Upper lobe of right lung (tissue), 1 donor: ENCODE data around the gene LGR5. TPM values are rescaled to one million over a fixed set of nuclear protein-coding genes. Genes with fewer than 3 reads are reported as not detected.

ENCODE experiments used
- ATAC-seq: fragments of 200-7000 bp; cut with Tn5 transposase; one replicate; pipeline ENCODE4 v1.9.1; 2020; ENCODE audit warnings: mild to moderate bottlenecking, moderate library complexity
- DNase-seq: peaks from one replicate; pipeline ENCODE4 v3.0.0-alpha.2; 2020
- H3K27ac ChIP-seq: fragments of 200-600 bp; one replicate; pipeline ENCODE4 v1.8.0; 2022
- H3K27me3 ChIP-seq: fragments of 200-600 bp; one replicate; pipeline ENCODE4 v1.8.0; 2022; ENCODE audit warnings: mild to moderate bottlenecking
- H3K36me3 ChIP-seq: fragments of 200-600 bp; one replicate; pipeline ENCODE4 v1.8.0; 2022
- H3K4me1 ChIP-seq: fragments of 200-600 bp; one replicate; pipeline ENCODE4 v1.8.0; 2022
- H3K4me3 ChIP-seq: fragments of 200-600 bp; one replicate; pipeline ENCODE4 v1.8.0; 2022; ENCODE audit warnings: mild to moderate bottlenecking
- H3K9me3 ChIP-seq: fragments of 200-600 bp; one replicate; pipeline ENCODE4 v1.8.0; 2022
- CTCF ChIP-seq: fragments of 200-600 bp; IDR thresholded peaks from one replicate; pipeline ENCODE4 v1.8.0; 2022; ENCODE audit warnings: antibody characterized with exemption
- intact Hi-C: fragments of 100-400 bp; cut with DNase I; formaldehyde crosslinking; loops from one replicate; pipeline ENCODE4 v1.11.0; 2022
- total RNA-seq: library from RNA; stranded (reverse); fragmentation: NEBNext Ultra II Directional; extraction: Animal tissue kit (Norgen Biotek cat#: 25700); gene quantifications from one replicate; pipeline ENCODE4 v1.2.1, GENCODE V29; 2021
- donor health status: DM: no; HTN: yes; CAD: no; lungs with severe emphysema.

The LGR5 gene
- total RNA-seq, 1 donor from 2014 or later: 0.35 TPM

GRCh38 chr12:71578694-71579258 lies 139.2 kb downstream of the LGR5 start:
- no peaks in the 10 kb centered on the region for H3K27me3 ChIP-seq
- H3K27ac ChIP-seq: no peak overlapping the region
- no peak overlapping the region for H3K4me3 ChIP-seq
- no peak for TF ChIP-seq CTCF
- intact Hi-C loops: no loop called here
- no peaks in the 10 kb centered on the region for H3K4me1 ChIP-seq
- no peaks in the 10 kb centered on the region for H3K36me3 ChIP-seq
- ATAC-seq (no peak), DNase-seq (no peak)
- H3K9me3 ChIP-seq: no peaks in the 10 kb centered on the region

- no peak overlapping the region for H3K4me3 ChIP-seq
- no peaks in the 10 kb centered on the region for H3K36me3 ChIP-seq
- no peak overlapping the region for H3K27ac ChIP-seq
- DNase-seq (no peak), ATAC-seq (peak; percentile 29)
- no peaks in the 10 kb centered on the region for H3K27me3 ChIP-seq
- intact Hi-C loops: no loop called here
- H3K4me1 ChIP-seq: no peaks in the 10 kb centered on the region
- no peak for TF ChIP-seq CTCF
- H3K9me3 ChIP-seq: no peaks in the 10 kb centered on the region
Observed at GRCh38 chr12:71581206-71581605, 141.6 kb downstream of the LGR5 start.

GRCh38 chr12:71582925-71583324 lies 143.3 kb downstream of the LGR5 start:
- intact Hi-C loops: no loop called here
- Histone ChIP-seq H3K27ac (no peak overlapping the region), H3K27me3 (no peaks in the 10 kb centered on the region), H3K9me3 (no peaks in the 10 kb centered on the region), H3K36me3 (no peaks in the 10 kb centered on the region), H3K4me3 (no peak overlapping the region), H3K4me1 (no peaks in the 10 kb centered on the region)
- ATAC-seq (no peak), DNase-seq (no peak)
- TF ChIP-seq CTCF: no peak

- no peak overlapping the region for H3K4me3 ChIP-seq
- TF ChIP-seq CTCF: no peak
- no peak overlapping the region for H3K27ac ChIP-seq
- ATAC-seq (no peak), DNase-seq (no peak)
- intact Hi-C loops: no loop called here
- no peaks in the 10 kb centered on the region for H3K36me3 ChIP-seq
- no peaks in the 10 kb centered on the region for H3K4me1 ChIP-seq
- no peaks in the 10 kb centered on the region for H3K27me3 ChIP-seq
- no peaks in the 10 kb centered on the region for H3K9me3 ChIP-seq
Observed at GRCh38 chr12:71584356-71584755, 144.8 kb downstream of the LGR5 start.

GRCh38 chr12:71585218-71585617 lies 145.6 kb downstream of the LGR5 start:
- intact Hi-C loops: no loop called here
- no peaks in the 10 kb centered on the region for H3K9me3 ChIP-seq
- no peaks in the 10 kb centered on the region for H3K27me3 ChIP-seq
- no peak for TF ChIP-seq CTCF
- ATAC-seq: no peak
- no peak overlapping the region for H3K4me3 ChIP-seq
- no peak for DNase-seq
- no peaks in the 10 kb centered on the region for H3K4me1 ChIP-seq
- no peak overlapping the region for H3K27ac ChIP-seq
- no peaks in the 10 kb centered on the region for H3K36me3 ChIP-seq

GRCh38 chr12:71587012-71587411 lies 147.4 kb downstream of the LGR5 start:
- Histone ChIP-seq H3K4me1 (no peaks in the 10 kb centered on the region), H3K4me3 (no peak overlapping the region), H3K27me3 (peaks cover 9% of the 10 kb centered on the region), H3K9me3 (no peaks in the 10 kb centered on the region), H3K36me3 (no peaks in the 10 kb centered on the region), H3K27ac (no peak overlapping the region)
- ATAC-seq (no peak), DNase-seq (no peak)
- no peak for TF ChIP-seq CTCF
- intact Hi-C loops: no loop called here
